ENCODE data around the gene DGKZ. TPM values are rescaled to one million over a fixed set of nuclear protein-coding genes. Genes with fewer than 3 reads are reported as not detected.

DGKZ gene
- total RNA-seq, 4 donors from 2014 or later, result 38.5 to 53.1 (median 45.7) TPM

GRCh38 chr11:46307369-46307768, 39.9 kb upstream of the DGKZ start:
- no peak overlapping the region for H3K4me3 ChIP-seq
- H3K4me1 ChIP-seq, result peaks cover 0 to 12% (median 4%) of the 10 kb centered on the region in 3 donors
- peaks cover 0 to 5% (median 0%) of the 10 kb centered on the region in 4 donors for H3K27me3 ChIP-seq
- TF ChIP-seq CTCF (IDR thresholded peaks at IDR 0.05) (no peak), POLR2A (IDR thresholded peaks at IDR 0.05) (no peak)
- DNase-seq, result no peak
- intact Hi-C loops (cut with DNase I), result loop anchor here (5.0 kb wide), 2 partner anchors 55 to 70 kb away; no protein-coding TSS in a partner anchor
- H3K27ac ChIP-seq, result no peak overlapping the region
- H3K36me3 ChIP-seq, result no peaks in the 10 kb centered on the region
- 48 to 85% methylated on average over 2 to 3 of the region's 3 CpGs for WGBS, 2 donors
- H3K9me3 ChIP-seq, result no peaks in the 10 kb centered on the region

- Histone ChIP-seq H3K9me3 (no peaks in the 10 kb centered on the region), H3K27ac (no peak overlapping the region), H3K4me3 (no peak overlapping the region), H3K27me3 (peaks cover 0 to 5% (median 0%) of the 10 kb centered on the region in 4 donors), H3K4me1 (peaks cover 0 to 12% (median 4%) of the 10 kb centered on the region in 3 donors), H3K36me3 (no peaks in the 10 kb centered on the region)
- DNase-seq, result no peak
- TF ChIP-seq CTCF (IDR thresholded peaks at IDR 0.05) (no peak), POLR2A (IDR thresholded peaks at IDR 0.05) (no peak)
- intact Hi-C loops (cut with DNase I), result loop anchor here (5.0 kb wide), 2 partner anchors 56 to 71 kb away; no protein-coding TSS in a partner anchor
- 0 to 20% methylated on average over 1 to 2 of the region's 14 CpGs for WGBS, 2 donors
Observed at GRCh38 chr11:46307785-46308341, 39.4 kb upstream of the DGKZ start.

- no peak for DNase-seq
- no peaks in the 10 kb centered on the region for H3K9me3 ChIP-seq
- H3K27ac ChIP-seq, result no peak overlapping the region
- H3K4me3 ChIP-seq, result no peak overlapping the region
- peak; percentile 58 to 93 (median 84) for TF ChIP-seq CTCF (IDR thresholded peaks at IDR 0.05)
- no peak for TF ChIP-seq POLR2A (IDR thresholded peaks at IDR 0.05)
- intact Hi-C loops (cut with DNase I), result loop anchor here (5.0 kb wide), 2 partner anchors 57 to 72 kb away; no protein-coding TSS in a partner anchor
- no peaks in the 10 kb centered on the region for H3K36me3 ChIP-seq
- H3K27me3 ChIP-seq, result peaks cover 0 to 5% (median 0%) of the 10 kb centered on the region in 4 donors
- 18 to 35% methylated on average over 6 of the region's 12 CpGs for WGBS, 2 donors
- H3K4me1 ChIP-seq, result peaks cover 0 to 12% (median 4%) of the 10 kb centered on the region in 3 donors
Observed at GRCh38 chr11:46308631-46309419, 38.4 kb upstream of the DGKZ start.

- Histone ChIP-seq H3K36me3 (no peaks in the 10 kb centered on the region), H3K27ac (no peak overlapping the region), H3K9me3 (no peaks in the 10 kb centered on the region), H3K4me1 (peaks cover 0 to 12% (median 4%) of the 10 kb centered on the region in 3 donors), H3K27me3 (peaks cover 0 to 5% (median 0%) of the 10 kb centered on the region in 4 donors), H3K4me3 (no peak overlapping the region)
- intact Hi-C loops (cut with DNase I), result loop anchor here (5.0 kb wide), 2 partner anchors 58 to 73 kb away; no protein-coding TSS in a partner anchor
- WGBS, 2 donors, result 31 to 45% methylated on average over 4 of the region's 4 CpGs
- TF ChIP-seq POLR2A (IDR thresholded peaks at IDR 0.05), result no peak
- no peak for TF ChIP-seq CTCF (IDR thresholded peaks at IDR 0.05)
- DNase-seq, result no peak
Observed at GRCh38 chr11:46309814-46310259, 37.4 kb upstream of the DGKZ start.
